ENCODE results near the gene DOCK1.
A peak's percentile ranks its signal among the peaks of the same experiment; 100 is the strongest.
"Not testable (repeated sequence)": the region's sequence is repeated elsewhere in the genome, so short reads cannot be mapped to it uniquely, and the experiment has no call there.

The DOCK1 gene

DNA sequence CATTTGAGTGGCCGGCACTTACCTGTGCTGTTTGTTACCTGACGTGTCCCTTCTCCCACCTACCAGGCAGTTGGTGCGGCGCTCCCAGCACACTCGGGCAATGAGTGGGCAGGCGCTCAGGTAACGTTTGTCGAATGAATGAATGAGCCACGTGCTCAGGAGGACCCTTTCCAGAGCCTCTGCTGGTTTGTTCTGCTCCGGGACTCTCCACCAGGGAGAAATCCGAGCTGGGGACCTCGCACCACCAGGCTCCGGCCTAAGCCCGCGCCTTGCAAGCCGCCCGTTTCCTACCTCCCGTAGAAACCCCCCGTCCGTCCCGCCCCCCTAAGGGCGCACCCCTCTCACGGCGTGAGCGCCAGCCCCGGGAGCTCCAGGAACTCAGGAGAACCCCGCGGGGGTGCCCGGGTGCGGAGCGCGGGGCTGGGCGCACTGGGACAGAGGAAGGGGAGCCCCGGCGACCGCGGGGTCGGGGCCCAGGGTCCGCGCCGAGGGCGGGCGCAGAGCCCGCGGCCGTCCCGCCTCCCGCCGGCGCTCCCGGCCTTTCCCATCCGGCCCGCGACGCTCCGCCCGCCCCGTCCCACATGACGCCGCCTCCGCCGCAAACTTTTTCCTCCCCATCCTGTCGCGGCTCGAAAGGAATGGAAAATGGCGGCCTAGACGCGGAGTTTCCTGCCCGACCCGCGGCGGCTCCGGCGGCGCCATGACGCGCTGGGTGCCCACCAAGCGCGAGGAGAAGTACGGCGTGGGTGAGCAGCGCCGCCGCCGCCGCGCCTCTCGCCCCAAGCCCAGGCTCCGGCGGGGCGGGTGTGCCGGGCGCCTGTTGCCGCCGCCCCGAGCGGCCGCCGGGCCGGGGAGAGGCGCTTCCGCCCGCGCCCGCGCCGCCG lies at the start of gene DOCK1:
Gene DOCK1 (plus strand): TSS at position 611 of the 884 bp plus-strand sequence. CDS start 90 bp downstream, at position 701.
- peak; percentile 63 for DNase-seq (ENCODE audit: low read depth)

DNA sequence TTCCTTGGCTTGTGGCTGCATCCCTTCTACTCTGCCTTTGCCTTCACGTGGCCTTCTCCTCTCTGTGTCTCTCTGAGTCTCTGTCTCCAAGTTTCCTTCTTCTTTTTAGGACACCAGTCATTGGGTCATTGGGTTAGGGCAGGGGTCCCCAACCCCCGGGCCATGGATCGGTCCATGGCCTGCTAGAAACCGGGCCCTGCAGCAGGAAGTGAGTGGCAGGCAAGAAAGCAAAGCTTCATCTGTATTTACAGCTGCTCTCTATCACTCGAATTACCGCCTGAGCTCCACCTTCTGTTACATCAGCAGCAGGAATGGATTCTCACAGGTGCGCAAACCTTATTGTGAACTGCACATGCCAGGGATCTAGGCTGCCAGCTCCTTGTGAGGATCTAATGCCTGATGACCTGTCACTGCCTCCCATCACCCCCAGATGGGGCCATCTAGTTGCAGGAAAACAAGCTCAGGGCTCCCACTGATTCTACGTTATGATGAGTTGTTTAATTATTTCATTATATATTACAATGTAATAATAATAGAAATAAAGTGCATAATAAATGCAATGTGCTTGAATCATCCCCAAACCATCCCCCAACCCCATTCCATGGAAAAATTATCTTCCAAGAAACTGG lies 47.9 kb upstream of the DOCK1 start:
- no peak for DNase-seq (ENCODE audit: low read depth)

DNA sequence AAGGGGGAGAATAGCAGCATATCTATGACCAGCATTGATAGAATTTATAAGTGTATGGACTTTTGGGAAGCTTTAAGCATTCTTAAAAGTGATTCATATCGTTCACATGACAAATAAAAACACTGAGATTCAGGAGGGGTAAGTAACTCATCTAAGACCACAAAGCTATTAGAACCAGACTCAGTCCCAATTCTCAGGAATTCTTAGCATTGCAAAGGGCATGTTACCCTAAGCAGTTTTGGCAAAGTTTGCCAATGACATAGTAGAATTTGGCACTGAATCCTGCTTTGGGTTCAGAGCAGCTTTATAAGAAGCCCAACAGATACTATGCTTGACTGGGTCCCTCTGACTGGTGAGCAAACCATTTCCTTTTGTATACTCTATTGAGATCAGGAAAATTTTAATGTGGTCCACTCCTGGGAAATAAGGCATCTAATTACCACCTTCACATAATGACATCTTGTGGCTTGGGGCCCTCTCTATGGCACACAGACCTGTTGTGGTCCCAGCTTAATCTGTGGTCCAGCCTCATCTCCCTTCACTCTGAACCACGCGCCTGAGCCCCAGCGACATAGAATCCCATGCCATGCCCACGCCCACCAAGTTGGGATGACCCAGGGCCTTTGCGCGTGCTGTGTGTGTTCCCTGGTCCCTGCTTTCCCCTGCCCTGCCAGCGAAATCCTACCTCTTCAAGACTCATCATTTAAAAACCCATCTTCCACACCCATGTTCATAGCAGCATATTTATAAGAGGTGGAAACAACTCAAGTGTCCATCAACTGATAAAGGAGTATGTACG lies 37.5 kb upstream of the DOCK1 start:
- DNase-seq (ENCODE audit: low read depth): no peak

DNA sequence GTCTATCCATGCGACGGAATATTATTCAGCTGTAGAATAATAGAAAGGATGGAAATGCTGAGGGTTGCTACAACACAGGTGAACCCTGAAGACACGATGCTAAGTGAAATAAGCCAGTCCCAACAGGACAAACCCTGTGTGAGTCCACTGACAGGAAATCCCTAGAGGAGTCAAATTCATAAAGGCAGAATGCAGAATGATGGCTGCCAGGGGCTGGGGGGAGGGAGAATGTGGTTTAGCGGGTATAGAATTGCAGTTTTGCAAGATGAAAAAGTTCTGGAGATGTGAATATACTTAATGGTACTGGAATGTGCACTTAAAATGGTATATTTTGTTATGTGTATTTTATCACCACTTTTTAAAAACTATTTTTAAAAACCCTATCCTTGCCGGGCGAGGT lies 36.9 kb upstream of the DOCK1 start:
- no peak for DNase-seq (ENCODE audit: low read depth)

DNA sequence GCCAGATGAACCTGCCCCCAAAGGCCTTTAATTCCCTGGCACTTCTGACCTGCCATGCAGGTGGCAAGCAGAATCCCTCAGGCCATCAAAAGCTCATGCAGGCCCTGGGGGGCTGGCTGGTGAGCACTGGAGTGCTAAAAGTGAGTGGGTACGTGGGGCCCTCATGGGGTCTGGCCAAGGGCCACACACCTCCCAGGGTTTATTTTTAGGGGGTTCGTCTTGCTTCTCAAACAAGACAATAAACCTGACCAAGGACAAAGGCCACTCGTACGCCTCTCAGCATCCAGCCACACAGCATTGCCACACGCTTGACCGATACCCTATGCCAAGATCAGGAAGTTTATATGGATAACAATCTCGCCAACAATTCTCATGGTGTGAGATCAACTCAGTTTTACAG lies 33.1 kb upstream of the DOCK1 start:
- no peak for DNase-seq (ENCODE audit: low read depth)

DNA sequence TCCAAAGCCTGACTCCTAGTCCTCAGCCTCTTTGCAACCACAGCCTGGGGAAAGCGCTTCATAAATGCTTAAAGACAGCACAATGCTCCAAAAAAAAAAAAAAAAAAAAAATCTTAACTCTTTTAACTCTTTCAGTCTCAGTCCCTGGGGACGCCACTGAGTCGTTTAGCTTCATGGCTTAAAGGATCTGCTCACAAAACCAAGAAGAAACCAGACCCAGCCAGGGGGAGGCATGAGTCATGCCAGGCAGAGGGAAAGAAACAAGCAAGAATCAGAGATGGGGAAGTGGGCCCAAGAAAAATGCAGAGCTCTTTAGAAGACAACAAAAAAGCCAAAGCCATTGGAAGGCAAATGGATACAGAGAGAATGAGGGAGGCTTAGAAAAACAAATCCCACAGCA lies 32.5 kb upstream of the DOCK1 start:
- DNase-seq (ENCODE audit: low read depth): no peak

DNA sequence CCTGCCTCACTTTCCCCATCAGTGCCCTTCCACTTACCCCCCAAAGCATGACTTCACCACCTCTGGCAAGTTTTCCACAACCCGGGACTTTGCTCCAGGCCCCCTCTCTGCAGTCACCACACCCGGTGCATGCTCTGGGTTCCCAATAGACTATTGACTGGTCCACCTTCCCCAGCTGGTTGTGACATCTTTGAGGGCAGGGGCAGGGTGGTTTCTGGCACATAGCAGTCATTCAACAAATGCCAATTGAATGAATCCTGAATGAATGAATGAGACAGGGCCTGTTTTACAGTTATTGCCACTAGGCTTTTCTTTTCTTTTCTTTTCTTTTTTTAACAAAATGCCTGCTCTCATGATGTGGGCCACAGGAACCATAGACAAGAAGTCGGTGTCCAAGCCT lies 28.8 kb upstream of the DOCK1 start:
- no peak for DNase-seq (ENCODE audit: low read depth)

DNA sequence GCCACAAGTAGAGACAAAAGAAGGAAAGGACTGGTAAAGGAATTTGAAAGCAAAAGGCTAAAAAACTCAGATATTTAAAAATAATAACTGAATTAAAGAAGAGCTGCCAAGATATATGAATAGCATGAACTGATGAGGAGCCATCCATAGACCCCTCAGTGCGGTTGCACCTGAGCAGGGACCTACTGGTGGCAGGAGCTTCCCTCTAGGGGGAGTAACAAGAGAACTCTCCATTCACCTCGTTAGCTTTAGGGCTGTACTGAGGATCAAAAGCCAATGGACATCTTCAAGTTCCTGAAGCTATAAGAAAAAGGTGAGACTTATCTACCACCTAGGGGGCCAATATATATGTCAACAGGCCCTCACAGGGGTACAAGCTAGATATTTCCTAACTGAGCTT lies 27.8 kb upstream of the DOCK1 start:
- DNase-seq (ENCODE audit: low read depth): no peak

DNA sequence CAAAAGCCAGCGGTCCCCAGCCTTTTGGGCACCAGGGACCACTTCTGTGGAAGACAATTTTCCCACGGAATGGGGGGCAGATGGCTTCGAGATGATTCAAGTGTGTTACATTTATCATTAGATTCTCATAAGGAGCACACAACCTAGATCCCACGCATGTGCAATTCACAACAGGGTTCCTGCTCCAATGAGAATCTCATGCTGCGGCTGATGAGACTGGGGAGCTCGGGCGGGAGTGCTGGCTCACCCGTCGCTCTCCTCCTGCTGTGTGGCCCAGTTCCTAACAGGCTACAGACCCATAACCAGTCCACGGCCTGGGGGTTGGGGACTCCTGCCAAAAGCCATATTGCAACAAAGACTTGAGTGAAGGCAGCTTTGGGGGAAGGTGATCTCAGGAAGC lies 26.6 kb upstream of the DOCK1 start:
- no peak for DNase-seq (ENCODE audit: low read depth)

DNA sequence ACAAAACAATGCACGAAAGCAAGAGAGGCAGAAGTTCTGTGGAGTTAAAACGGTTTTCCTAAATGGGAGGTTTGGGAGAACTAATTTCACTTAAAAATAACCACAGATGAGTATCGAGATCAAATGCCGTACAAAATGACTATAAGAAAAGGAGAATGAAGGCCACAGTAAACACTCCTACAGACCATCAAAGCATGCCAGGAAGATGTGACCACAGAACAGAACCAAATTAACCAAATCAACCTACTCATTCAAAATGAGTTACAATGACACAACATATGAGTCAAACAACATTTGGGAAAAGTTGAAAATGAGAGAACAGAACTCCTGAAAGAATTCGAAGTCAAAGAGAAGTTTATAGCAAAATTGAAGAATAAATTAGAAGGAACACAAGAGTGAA lies 24.3 kb upstream of the DOCK1 start:
- no peak for DNase-seq (ENCODE audit: low read depth)

DNA sequence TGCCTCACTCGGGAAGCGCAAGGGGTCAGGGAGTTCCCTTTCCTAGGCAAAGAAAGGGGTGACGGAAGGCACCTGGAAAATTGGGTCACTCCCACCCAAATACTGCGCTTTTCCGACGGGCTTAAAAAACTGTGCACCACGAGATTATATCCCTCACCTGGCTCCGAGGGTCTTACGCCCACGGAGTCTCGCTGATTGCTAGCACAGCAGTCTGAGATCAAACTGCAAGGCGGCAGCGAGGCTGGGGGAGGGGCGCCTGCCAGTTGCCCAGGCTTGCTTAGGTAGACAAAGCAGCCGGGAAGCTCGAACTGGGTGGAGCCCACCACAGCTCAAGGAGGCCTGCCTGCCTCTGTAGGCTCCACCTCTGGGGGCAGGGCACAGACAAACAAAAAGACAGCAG lies 23.2 kb upstream of the DOCK1 start:
- DNase-seq (ENCODE audit: low read depth): not testable (repeated sequence)

DNA sequence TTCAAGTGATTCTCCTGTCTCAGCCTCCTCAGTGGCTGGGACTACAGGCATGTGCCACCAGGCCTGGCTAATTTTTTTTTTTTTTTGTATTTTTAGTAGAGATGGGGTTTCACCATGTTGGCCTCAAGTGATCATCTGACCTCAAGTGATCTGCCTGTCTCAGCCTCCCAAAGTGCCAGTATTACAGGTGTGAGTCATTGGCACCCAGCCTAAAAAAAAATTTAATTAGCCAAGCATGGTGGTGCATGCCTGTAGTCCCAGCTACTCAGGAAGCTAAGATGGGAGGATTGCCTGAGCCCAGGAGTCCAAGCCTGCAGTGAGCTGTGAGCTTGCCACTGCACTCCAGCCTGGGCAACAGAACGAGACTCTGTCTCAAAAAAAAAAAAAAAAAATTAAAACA lies 16.8 kb upstream of the DOCK1 start:
- DNase-seq (ENCODE audit: low read depth): not testable (repeated sequence)

DNA sequence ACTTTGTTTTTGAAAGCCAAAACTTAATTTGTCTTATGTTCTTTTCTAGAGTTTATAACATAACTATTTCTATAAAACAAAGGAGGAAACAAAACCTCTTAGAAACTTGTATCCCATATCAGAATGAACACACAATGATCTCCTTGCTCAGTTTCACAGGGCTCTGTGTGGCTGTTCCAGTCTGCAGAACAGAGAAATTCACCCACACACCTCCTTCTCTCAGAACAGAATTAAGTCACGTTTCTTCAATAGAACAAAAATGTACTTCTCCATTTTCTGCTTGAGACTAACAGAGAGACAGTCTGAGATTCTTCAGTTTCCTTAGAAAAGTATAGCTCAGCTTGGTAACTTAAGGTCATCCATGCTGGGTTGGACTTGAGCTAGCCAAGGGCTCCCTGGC lies 15.8 kb upstream of the DOCK1 start:
- no peak for DNase-seq (ENCODE audit: low read depth)

DNA sequence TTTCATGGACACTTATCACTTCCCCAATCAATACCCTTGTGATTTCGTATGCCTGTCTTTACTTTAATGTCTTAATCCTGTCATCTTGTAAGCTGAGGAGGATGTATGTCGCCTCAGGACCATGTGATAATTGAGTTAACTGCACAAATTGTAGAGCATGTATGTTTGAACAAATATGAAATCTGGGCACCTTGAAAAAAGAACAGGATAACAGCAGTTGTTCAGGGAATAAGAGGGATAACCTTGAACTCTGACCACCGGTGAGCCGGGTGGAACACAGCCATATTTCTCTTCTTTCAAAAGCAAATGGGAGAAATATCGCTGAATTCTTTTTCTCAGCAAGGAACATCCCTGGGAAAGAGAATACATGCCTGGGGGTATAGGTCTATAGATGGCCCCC lies 14.4 kb upstream of the DOCK1 start:
- not testable (repeated sequence) for DNase-seq (ENCODE audit: low read depth)

DNA sequence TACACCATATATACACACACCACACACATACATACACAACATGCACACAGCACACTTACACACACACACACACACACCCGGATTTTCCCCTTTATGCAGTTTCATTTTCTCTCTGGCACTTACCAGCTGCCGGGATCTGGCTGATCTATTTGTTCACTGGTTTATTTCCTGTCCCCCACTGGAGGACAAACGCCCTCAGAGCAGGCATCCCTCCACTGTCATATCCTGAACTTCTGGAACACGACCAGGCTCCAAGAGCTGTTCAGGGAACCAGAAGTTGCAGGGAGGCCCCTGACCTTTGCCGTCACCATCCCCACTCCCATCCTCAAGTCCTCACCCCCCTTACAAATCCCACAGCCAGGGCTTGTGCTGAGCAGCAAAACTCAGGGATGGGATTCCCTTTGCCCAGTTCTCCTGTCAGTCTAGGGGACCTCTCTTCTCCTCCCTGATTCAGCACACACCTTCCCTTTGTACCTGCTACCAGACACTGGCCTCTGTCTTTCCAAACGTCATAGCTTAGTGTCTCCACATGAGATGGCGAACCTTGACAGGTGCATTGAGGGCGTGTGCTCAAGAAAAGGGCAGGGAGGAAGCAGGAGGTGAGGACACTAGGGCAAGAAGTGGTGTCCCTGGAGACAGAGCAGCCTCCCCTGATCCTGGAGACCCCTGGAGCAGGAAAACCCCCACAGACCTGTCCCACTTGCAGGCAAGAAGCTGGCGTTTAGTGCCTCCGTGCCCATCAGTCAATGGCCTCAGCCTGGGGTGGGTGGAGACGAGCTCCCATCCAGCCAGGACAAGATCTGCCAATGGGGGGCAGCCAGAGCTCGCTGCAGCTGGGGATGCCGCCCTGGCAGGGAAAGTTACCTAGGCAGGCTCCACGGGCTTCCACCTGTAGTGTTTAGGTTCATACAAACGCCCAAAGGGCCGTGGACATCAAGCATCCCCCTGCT lies 12.7 kb upstream of the DOCK1 start:
- DNase-seq (ENCODE audit: low read depth): no peak

DNA sequence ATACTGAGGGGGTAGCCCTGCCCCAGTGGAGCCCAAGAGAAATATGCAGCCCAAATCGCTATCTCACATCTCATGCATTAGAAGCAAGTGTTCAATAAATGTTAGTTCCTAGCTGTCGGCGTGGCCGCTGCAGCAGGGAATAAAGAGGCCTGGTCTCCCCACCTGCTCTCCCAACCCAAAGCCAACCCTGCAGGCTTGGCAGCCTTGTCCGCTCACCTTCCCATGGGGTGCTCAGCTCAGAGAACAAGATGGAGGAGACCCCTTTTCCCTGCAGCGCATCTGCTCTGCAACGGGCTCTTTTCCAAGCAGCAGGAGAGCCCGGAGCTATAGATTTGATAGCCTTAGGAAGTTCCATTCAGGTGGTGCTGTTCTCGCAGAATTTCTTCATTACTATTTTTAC lies 12.0 kb upstream of the DOCK1 start:
- no peak for DNase-seq (ENCODE audit: low read depth)

DNA sequence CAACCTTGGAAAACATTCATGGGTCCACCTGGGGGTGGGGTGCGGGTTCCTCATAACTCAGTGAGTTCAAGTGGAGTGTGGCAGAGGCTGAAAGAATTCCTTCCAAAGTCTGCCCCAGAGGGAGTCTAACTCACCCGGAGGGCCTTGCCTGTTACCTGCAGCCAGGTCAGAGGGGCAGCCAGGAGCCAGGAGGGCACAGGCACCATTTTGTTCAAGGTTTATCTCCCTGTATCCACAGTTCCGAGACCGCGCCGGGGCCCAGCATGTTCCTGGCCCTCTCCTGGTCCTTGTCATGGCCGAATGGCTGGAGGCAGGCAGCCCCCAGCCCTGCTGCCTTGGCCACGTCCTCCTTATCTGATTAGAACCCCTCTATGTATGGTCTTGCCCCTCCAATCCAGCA lies 11.4 kb upstream of the DOCK1 start:
- DNase-seq (ENCODE audit: low read depth): no peak

DNA sequence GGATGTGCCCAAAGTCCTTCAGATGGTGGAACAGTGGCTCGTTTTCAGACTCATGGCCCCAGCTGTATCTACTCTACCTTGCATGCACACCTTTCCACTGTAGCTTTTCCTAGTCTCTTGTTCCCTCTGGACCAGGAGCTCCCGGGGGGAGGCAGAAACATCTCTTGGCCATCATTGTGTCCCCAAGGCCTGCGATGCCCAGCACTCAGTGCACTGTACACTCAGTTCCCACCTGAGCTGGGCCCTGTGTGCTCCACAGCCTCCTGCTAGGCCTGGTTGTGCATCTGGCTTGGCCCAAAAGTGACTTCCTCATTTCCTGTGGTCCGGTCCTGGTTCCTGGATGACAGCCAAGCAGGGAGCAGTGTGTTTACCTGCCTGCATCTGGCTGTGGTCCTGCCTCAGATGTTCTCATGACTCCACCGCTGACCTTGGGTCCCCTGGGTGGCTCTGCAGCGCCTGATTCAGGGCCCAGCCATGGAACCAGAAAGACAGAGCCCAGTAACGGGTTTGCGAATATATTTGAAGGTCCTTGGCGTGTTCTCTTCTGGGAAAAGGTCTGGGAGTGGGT lies 9.9 kb upstream of the DOCK1 start:
- DNase-seq (ENCODE audit: low read depth): no peak

DNA sequence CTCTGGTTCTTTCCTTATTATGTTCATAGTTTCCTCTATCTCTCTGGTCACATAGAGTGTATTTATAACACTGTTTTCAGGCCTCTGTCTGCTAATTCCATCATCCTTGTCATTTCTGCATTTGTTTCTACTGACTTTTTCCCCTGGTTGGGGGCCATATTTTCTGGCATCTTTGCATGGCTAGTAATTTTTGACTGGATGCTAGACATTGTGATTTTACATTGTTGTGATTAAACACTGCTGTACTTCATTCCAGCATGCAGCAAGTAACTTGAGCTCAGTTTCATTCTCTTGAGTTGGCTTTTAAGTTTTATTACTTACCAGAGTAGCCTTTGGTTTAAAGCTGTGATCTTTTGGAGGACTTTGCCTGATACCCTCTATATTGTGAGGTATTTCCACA lies 6.8 kb upstream of the DOCK1 start:
- DNase-seq (ENCODE audit: low read depth): no peak

DNA sequence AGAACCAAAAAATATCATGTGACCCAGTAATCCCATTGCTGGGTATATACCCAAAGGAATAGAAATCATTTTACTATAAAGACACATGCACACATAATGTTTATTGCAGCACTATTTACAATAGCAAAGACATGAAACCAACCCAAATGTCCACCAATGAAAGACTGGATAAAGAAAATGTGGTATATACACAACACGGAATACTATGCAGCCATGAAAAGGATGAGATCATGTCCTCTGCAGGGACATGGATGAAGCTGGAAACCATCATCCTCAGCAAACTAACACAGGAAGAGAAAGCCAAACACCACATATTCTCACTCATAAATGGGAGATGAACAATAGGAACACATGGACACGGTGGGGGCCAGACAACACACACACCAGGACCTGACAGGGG lies 5.7 kb upstream of the DOCK1 start:
- not testable (repeated sequence) for DNase-seq (ENCODE audit: low read depth)

DNA sequence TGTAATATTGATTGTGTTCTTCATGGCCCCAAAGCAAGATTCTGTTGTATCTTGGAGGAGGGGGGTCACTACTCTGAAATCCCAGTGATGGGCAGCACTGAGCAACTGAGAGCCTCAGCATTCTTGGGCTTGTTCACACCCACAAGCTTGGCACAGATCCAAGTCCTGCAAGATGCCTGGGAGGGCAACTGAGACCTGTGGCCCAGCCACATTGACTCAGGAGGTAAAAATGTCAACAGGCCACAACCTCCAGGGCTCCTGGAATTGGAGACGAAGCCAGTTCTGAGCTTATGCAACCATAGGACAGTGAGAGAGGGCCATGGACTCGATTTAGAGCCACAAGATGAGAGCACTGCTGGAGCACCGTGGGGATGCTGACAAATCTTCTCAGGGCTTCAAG lies 3.1 kb upstream of the DOCK1 start:
- peak; percentile 88 for DNase-seq (ENCODE audit: low read depth)

All from amniotic epithelial cell (primary cell).